ENCODE results near the gene CDKN1A.
"Not testable (repeated sequence)": the region's sequence is repeated elsewhere in the genome, so short reads cannot be mapped to it uniquely, and the experiment has no call there.

The CDKN1A gene

GRCh38 chr6:36722879-36723278 lies 44.4 kb downstream of the CDKN1A start:
- no peak for DNase-seq

- DNase-seq, result not testable (repeated sequence)
Observed at GRCh38 chr6:36723992-36724391, 45.5 kb downstream of the CDKN1A start.

GRCh38 chr6:36724514-36725390 lies 46.2 kb downstream of the CDKN1A start:
- DNase-seq, result no peak

- no peak for DNase-seq
Observed at GRCh38 chr6:36725581-36725980, 47.1 kb downstream of the CDKN1A start.

GRCh38 chr6:36727505-36728021 lies 49.0 kb downstream of the CDKN1A start:
- DNase-seq, result no peak

- DNase-seq, result no peak
Observed at GRCh38 chr6:36728289-36729160, 50.0 kb downstream of the CDKN1A start.

GRCh38 chr6:36729161-36729524 lies 50.6 kb downstream of the CDKN1A start:
- no peak for DNase-seq

- DNase-seq, result no peak
Observed at GRCh38 chr6:36730424-36731380, 52.2 kb downstream of the CDKN1A start.

GRCh38 chr6:36731622-36732310 lies 53.3 kb downstream of the CDKN1A start:
- no peak for DNase-seq

GRCh38 chr6:36733300-36733699 lies 54.8 kb downstream of the CDKN1A start:
- DNase-seq, result no peak

- DNase-seq, result no peak
Observed at GRCh38 chr6:36734486-36735060, 56.1 kb downstream of the CDKN1A start.

GRCh38 chr6:36735110-36736071 lies 56.9 kb downstream of the CDKN1A start:
- peak in 1 of 2 donors; percentile 48 for DNase-seq

All from bone marrow (tissue), 2 donors.